IMR-90 (cell line): ENCODE results near the gene ROCK2.

Experiments used
- CHD1 ChIP-seq: IDR thresholded peaks from 2 replicates; pipeline ENCODE4 v1.6.1; 2012; ENCODE audit warnings: low read depth, low read length, improper control_type of control experiment
- MAFK ChIP-seq: IDR thresholded peaks from 2 replicates; pipeline ENCODE4 v1.6.1; 2012; ENCODE audit warnings: low read depth, low read length, improper control_type of control experiment
- POLR2A ChIP-seq: IDR thresholded peaks from 2 replicates; pipeline ENCODE4 v1.6.1; 2012; ENCODE audit warnings: mild to moderate bottlenecking, low read depth, low read length
- RCOR1 ChIP-seq: IDR thresholded peaks from 2 replicates; pipeline ENCODE4 v1.6.1; 2012; ENCODE audit warnings: mild to moderate bottlenecking, low read length, improper control_type of control experiment; ENCODE audit not compliant: insufficient replicate concordance
- RFX5 ChIP-seq: IDR thresholded peaks from 2 replicates; pipeline ENCODE4 v1.8.0; 2012; ENCODE audit warnings: low read depth, mild to moderate bottlenecking, low read length, moderate library complexity
- TF ChIP-seq, protein P1 (sequence below): conservative IDR thresholded peaks from 2 replicates; pipeline ENCODE4 v1.5.1; 2012; ENCODE audit warnings: mild to moderate bottlenecking, low read depth, low read length, improper control_type of control experiment
- TF ChIP-seq, protein P2 (sequence below): fragments of 150-350 bp; IDR thresholded peaks from 2 replicates; pipeline ENCODE4 v1.6.1; 2017; ENCODE audit warnings: mild to moderate bottlenecking, antibody characterized with exemption, low read length, low read depth

DNA sequence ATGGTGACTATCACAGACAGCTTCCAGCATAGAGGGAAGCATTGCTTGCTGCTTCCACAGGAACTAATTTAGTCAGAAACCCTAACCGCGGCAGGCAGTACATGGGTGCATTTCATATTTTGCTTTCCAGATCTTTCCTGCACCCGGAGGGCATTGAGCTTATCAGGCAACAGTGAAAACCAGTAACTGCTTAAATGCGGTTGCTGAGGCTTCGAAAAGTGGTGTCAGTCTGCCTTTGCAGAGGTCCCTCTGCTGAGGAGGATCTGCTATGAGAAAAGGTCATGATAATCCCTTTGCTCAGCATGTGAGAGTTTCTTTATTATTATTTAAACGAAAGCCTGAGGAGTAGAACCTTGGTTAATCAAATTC lies 44.6 kb upstream of the ROCK2 start:
- TF ChIP-seq, protein P1, sequence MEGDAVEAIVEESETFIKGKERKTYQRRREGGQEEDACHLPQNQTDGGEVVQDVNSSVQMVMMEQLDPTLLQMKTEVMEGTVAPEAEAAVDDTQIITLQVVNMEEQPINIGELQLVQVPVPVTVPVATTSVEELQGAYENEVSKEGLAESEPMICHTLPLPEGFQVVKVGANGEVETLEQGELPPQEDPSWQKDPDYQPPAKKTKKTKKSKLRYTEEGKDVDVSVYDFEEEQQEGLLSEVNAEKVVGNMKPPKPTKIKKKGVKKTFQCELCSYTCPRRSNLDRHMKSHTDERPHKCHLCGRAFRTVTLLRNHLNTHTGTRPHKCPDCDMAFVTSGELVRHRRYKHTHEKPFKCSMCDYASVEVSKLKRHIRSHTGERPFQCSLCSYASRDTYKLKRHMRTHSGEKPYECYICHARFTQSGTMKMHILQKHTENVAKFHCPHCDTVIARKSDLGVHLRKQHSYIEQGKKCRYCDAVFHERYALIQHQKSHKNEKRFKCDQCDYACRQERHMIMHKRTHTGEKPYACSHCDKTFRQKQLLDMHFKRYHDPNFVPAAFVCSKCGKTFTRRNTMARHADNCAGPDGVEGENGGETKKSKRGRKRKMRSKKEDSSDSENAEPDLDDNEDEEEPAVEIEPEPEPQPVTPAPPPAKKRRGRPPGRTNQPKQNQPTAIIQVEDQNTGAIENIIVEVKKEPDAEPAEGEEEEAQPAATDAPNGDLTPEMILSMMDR: no peak
- TF ChIP-seq CHD1 (no peak), POLR2A (no peak), RFX5 (no peak), RCOR1 (no peak), MAFK (no peak)
- TF ChIP-seq, protein P2, sequence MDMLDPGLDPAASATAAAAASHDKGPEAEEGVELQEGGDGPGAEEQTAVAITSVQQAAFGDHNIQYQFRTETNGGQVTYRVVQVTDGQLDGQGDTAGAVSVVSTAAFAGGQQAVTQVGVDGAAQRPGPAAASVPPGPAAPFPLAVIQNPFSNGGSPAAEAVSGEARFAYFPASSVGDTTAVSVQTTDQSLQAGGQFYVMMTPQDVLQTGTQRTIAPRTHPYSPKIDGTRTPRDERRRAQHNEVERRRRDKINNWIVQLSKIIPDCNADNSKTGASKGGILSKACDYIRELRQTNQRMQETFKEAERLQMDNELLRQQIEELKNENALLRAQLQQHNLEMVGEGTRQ: no peak
